ENCODE results near the gene PTK7. TPM values are rescaled to one million over a fixed set of nuclear protein-coding genes. Genes with fewer than 3 reads are reported as not detected.

Gene PTK7
- total and polyA plus RNA-seq, 2 experiments from 2014 or later, result 46.1 to 147 TPM

- no peaks in the 10 kb centered on the region for H3K9me3 Mint-ChIP-seq
- peaks cover 24% of the 10 kb centered on the region for H3K27me3 Mint-ChIP-seq (ENCODE audit: insufficient read depth, low read depth, poor library complexity)
- no peak overlapping the region for H3K4me3 Mint-ChIP-seq
- peaks cover 28% of the 10 kb centered on the region for H3K4me1 Mint-ChIP-seq
- Histone ChIP-seq H3K4me2 (no peak overlapping the region), H4K20me1 (replicated peaks; ENCODE audit: insufficient read depth) (peaks cover 19% of the 10 kb centered on the region), H3K4me3 (no peak overlapping the region), H2AFZ (no peak overlapping the region), H3K36me3 (ENCODE audit: insufficient read depth) (peaks cover 29% of the 10 kb centered on the region), H3K27ac (ENCODE audit: low read depth) (no peak overlapping the region), H3F3A (replicated peaks; ENCODE audit: low read depth) (peaks cover 6% of the 10 kb centered on the region; the same call in 1 of the 2 replicates), H3K4me1 (ENCODE audit: insufficient read depth) (peaks cover 17% of the 10 kb centered on the region; the same call in 1 of the 2 replicates), H3K9me2 (ENCODE audit: insufficient read depth) (no peaks in the 10 kb centered on the region), H3K27me3 (ENCODE audit: insufficient read depth) (no peaks in the 10 kb centered on the region), H3K79me2 (replicated peaks; ENCODE audit: insufficient read depth) (peaks cover 11% of the 10 kb centered on the region)
- no peak for TF ChIP-seq POLR2AphosphoS5 (IDR thresholded peaks at IDR 0.05; ENCODE audit: low read depth)
- no peak for TF ChIP-seq JUNB (IDR thresholded peaks at IDR 0.05; ENCODE audit: unreplicated experiment)
- TF ChIP-seq ZNF462 (CRISPR knock-in tag; IDR thresholded peaks at IDR 0.05), result no peak
- TF ChIP-seq NANOG (IDR thresholded peaks at IDR 0.05; ENCODE audit: borderline replicate concordance), result no peak
- TF ChIP-seq REST (IDR thresholded peaks at IDR 0.05; ENCODE audit: unreplicated experiment), result no peak
- no peak for TF ChIP-seq ETS1 (IDR thresholded peaks at IDR 0.05)
- no peak for TF ChIP-seq ZNF331 (CRISPR knock-in tag; IDR thresholded peaks at IDR 0.05; ENCODE audit: low read depth)
- TF ChIP-seq CTCF (conservative IDR thresholded peaks at IDR 0.05; ENCODE audit: low read depth in 2 of 2), result no peak
- TF ChIP-seq CREB1 (CRISPR knock-in tag; IDR thresholded peaks at IDR 0.05; ENCODE audit: low read depth), result no peak
- H3K27ac Mint-ChIP-seq, result no peak overlapping the region
- H3K36me3 Mint-ChIP-seq (ENCODE audit: low read depth), result peaks cover 49% of the 10 kb centered on the region
- DNase-seq (ENCODE audit: low spot score), result no peak
- ATAC-seq, result no peak
Measured at GRCh38 chr6:43178951-43179830, 103.1 kb downstream of the PTK7 start.

All from GM23338 (cell line).